ENCODE results near the gene ATG16L2.

ATG16L2 gene

DNA sequence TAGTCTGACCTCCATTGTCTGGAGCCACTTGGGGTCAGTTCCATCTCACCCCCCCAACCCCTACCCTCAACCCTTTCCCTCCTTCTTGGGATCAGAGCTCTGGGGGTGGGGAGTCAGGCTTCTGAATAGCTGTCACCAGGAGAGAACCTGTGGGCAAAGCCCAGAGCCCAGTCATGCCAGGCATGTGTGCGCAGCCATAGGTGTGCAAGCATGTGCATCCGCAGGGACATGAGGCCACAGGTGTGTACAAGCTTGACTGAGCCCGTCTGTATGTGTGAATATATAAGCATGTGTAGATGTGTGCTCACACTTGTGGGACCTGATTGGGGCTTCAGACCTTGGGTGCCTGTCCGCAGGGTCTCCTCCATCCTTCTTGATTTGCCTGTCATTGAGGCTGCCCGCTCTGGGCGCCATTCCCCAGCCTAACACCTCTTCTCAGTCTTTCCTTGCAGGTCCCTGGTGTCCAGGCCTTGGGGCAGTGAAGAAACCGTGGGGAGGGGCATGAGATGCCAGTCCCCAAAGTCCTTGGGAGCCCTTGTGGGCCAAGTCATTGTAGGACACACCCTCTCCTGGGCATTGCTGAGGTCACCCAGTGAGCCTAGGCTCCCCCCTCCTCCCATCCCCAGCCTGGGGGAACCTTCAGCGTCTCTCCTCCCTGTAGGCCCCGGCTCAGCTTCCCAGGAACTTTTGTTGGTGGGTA lies 9.0 kb downstream of the ATG16L2 start:
- peak overlapping the region; percentile 62 for H3K4me3 ChIP-seq (ENCODE audit: low read depth, low read length, poor library complexity, severe bottlenecking)
- no peaks in the 10 kb centered on the region for H3K9me3 ChIP-seq (ENCODE audit: low read length)
- peak overlapping the region; percentile 70 for H3K27ac ChIP-seq (ENCODE audit: low read depth, low read length, poor library complexity, severe bottlenecking)
- TF ChIP-seq, protein P1, sequence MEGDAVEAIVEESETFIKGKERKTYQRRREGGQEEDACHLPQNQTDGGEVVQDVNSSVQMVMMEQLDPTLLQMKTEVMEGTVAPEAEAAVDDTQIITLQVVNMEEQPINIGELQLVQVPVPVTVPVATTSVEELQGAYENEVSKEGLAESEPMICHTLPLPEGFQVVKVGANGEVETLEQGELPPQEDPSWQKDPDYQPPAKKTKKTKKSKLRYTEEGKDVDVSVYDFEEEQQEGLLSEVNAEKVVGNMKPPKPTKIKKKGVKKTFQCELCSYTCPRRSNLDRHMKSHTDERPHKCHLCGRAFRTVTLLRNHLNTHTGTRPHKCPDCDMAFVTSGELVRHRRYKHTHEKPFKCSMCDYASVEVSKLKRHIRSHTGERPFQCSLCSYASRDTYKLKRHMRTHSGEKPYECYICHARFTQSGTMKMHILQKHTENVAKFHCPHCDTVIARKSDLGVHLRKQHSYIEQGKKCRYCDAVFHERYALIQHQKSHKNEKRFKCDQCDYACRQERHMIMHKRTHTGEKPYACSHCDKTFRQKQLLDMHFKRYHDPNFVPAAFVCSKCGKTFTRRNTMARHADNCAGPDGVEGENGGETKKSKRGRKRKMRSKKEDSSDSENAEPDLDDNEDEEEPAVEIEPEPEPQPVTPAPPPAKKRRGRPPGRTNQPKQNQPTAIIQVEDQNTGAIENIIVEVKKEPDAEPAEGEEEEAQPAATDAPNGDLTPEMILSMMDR (IDR thresholded peaks at IDR 0.05; ENCODE audit: low read length) = no peak
- no peaks in the 10 kb centered on the region for H3K27me3 ChIP-seq (ENCODE audit: insufficient read depth, low read length)
- no peaks in the 10 kb centered on the region for H4K20me1 ChIP-seq (ENCODE audit: insufficient read depth, low read length)
- peaks cover 31% of the 10 kb centered on the region for H3K4me1 ChIP-seq (ENCODE audit: insufficient read depth, low read length, severe bottlenecking)
- H3K79me2 ChIP-seq (ENCODE audit: insufficient read depth, low read length) = no peaks in the 10 kb centered on the region
- H3K9me2 ChIP-seq (ENCODE audit: low read depth, low read length) = no peaks in the 10 kb centered on the region
- H3K4me2 ChIP-seq (ENCODE audit: low read length) = peak overlapping the region; percentile 70
- H3K9ac ChIP-seq (ENCODE audit: low read length) = peak overlapping the region; percentile 33; the same call in 1 of the 2 replicates
- H3F3A ChIP-seq (ENCODE audit: insufficient read depth, low read length) = no peaks in the 10 kb centered on the region
- peaks cover 30% of the 10 kb centered on the region; the same call in 1 of the 2 replicates for H3K36me3 ChIP-seq (ENCODE audit: insufficient read depth, low read length)
- no peak overlapping the region for H2AFZ ChIP-seq (ENCODE audit: low read length)

- Histone ChIP-seq H3K27me3 (ENCODE audit: insufficient read depth, low read length) (no peaks in the 10 kb centered on the region), H3K4me3 (ENCODE audit: low read depth, low read length, poor library complexity, severe bottlenecking) (no peak overlapping the region), H2AFZ (ENCODE audit: low read length) (no peak overlapping the region), H3K4me1 (ENCODE audit: insufficient read depth, low read length, severe bottlenecking) (peaks cover 31% of the 10 kb centered on the region), H3K9ac (ENCODE audit: low read length) (no peak overlapping the region; the same call in 1 of the 2 replicates), H3K9me2 (ENCODE audit: low read depth, low read length) (no peaks in the 10 kb centered on the region), H3F3A (ENCODE audit: insufficient read depth, low read length) (no peaks in the 10 kb centered on the region), H4K20me1 (ENCODE audit: insufficient read depth, low read length) (no peaks in the 10 kb centered on the region), H3K27ac (ENCODE audit: low read depth, low read length, poor library complexity, severe bottlenecking) (peak overlapping the region; percentile 70), H3K36me3 (ENCODE audit: insufficient read depth, low read length) (peaks cover 30% of the 10 kb centered on the region), H3K4me2 (ENCODE audit: low read length) (no peak overlapping the region; the same call in 1 of the 2 replicates), H3K9me3 (ENCODE audit: low read length) (no peaks in the 10 kb centered on the region), H3K79me2 (ENCODE audit: insufficient read depth, low read length) (no peaks in the 10 kb centered on the region)
- no peak for TF ChIP-seq EZH2 (IDR thresholded peaks at IDR 0.05; ENCODE audit: borderline replicate concordance, low read length)
- TF ChIP-seq, protein P1 (IDR thresholded peaks at IDR 0.05; ENCODE audit: low read length) = no peak
Observed at GRCh38 chr11:72824020-72824419, 9.8 kb downstream of the ATG16L2 start.

DNA sequence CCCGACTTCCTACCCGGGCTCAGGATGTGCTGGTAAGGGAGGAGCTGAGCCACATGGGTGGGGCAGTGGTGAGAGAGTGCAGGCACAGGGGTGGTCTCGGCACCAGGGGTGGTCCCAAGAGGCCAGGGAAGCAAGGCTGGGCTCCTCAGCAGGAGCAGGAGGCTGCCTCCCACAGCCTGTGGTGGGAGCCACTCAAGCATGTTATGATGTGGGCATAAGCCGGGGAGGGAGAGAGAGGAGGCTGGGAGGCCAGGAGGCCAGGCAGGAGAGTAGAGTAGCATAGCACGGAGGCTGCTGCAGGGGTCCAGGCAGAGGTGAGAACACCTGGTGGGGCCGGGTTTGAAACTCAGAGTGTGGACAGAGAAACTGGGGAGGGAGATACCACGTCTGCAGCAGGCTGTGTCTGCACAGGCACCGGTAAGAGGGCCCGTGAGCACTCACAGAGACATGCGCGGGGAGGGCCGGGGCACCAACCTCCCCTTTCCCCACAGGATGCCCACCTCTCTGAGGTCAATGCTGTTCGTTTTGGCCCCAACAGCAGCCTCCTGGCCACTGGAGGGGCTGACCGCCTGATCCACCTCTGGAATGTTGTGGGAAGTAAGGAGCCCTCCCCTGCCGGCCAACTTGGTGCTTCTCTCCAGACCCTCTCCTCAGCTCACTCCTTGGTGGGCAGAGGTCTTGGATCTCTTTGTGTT lies 10.7 kb downstream of the ATG16L2 start:
- no peak overlapping the region for H3K9ac ChIP-seq (ENCODE audit: low read length)
- TF ChIP-seq, protein P1 (IDR thresholded peaks at IDR 0.05; ENCODE audit: low read length) = no peak
- TF ChIP-seq EZH2 (IDR thresholded peaks at IDR 0.05; ENCODE audit: borderline replicate concordance, low read length) = no peak

More for the DNA sequence above, 10.7 kb downstream of the ATG16L2 start:
- Histone ChIP-seq H3K4me3 (ENCODE audit: low read depth, low read length, poor library complexity, severe bottlenecking) (no peak overlapping the region), H3K4me2 (ENCODE audit: low read length) (no peak overlapping the region), H3K36me3 (ENCODE audit: insufficient read depth, low read length) (peaks cover 26% of the 10 kb centered on the region), H2AFZ (ENCODE audit: low read length) (no peak overlapping the region), H3K9me2 (ENCODE audit: low read depth, low read length) (no peaks in the 10 kb centered on the region), H4K20me1 (ENCODE audit: insufficient read depth, low read length) (no peaks in the 10 kb centered on the region), H3K27me3 (ENCODE audit: insufficient read depth, low read length) (no peaks in the 10 kb centered on the region), H3K27ac (ENCODE audit: low read depth, low read length, poor library complexity, severe bottlenecking) (no peak overlapping the region), H3K9me3 (ENCODE audit: low read length) (no peaks in the 10 kb centered on the region), H3F3A (ENCODE audit: insufficient read depth, low read length) (no peaks in the 10 kb centered on the region), H3K4me1 (ENCODE audit: insufficient read depth, low read length, severe bottlenecking) (peaks cover 31% of the 10 kb centered on the region), H3K79me2 (ENCODE audit: insufficient read depth, low read length) (no peaks in the 10 kb centered on the region)

All from OCI-LY1 (cell line).